ENCODE data around the gene NECTIN1.

Gene NECTIN1

DNA sequence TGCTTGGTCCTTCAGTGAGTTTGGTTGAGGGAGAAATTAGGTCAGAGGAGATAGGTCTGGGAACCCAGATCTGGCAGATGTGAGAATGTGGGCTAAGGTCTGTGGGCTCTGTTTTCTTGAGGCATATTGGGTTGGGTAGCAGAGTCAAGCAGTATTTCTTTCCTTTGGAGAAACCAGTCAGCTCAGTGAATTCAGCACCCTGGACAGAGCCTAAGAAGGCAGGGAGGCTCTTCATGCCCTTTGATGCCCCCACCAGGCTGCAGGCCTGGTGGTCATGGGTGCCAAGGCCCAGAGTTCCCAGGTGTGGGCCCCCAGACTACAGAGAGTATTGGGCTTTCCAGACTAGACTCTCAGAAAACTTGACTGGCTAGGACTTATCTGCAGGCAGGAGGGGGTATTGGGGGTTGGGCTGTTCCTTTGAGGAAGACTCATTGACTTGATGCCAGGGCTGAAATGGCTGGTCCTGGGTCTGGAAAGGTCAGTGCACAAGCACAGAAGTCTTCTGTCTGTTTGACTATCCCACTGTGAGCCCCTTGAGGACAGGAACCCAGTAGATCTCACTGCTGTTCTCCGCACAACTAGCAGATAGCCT is 45.3 kb upstream of the NECTIN1 start:
- POLR2A ChIA-PET: no interaction called here

DNA sequence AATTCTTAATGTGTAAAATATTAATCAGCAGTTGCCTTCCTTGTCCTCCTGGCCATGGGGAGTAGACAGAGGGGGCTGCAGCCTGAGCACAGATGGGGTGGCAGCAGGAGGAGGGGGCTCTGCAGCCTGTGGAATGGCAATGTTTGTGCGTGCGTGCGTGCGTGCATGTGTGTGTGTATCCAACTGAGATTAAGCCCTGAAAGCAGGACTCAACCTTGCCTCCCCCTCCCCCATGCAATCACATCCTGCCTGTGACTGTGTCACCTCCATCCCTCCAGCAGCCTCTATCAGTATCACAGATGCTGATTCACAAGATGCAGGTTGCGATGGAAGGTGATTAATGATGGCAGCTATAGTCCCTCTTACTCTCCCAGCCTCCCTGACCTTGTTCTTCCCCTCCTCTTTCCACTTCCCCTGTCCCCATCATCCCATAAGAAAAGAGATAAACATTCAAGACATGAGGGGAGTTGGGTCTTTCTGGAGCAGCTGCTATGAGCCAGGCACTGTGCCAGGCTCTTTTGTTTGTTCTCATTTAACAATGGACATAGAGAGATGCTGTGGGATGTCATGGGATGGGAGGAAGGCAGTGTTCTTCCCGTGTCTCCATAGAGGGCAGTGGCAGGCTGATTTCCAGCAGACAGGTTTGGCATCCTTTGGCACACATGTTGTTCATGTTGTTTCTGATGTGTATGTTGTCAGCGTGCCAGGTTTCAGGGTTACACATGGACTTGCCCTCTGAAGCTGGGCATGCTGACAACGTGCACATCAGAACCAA is 43.8 kb upstream of the NECTIN1 start:
- DNase-seq (ENCODE audit: low read depth, low spot score): no peak
- POLR2A ChIA-PET: no interaction called here
- CTCF ChIA-PET: interaction anchor here (1.3 kb wide), 1 partner anchor 43 kb away, joined by 3 read pairs; no protein-coding TSS in a partner anchor
- TF ChIP-seq, protein P1, sequence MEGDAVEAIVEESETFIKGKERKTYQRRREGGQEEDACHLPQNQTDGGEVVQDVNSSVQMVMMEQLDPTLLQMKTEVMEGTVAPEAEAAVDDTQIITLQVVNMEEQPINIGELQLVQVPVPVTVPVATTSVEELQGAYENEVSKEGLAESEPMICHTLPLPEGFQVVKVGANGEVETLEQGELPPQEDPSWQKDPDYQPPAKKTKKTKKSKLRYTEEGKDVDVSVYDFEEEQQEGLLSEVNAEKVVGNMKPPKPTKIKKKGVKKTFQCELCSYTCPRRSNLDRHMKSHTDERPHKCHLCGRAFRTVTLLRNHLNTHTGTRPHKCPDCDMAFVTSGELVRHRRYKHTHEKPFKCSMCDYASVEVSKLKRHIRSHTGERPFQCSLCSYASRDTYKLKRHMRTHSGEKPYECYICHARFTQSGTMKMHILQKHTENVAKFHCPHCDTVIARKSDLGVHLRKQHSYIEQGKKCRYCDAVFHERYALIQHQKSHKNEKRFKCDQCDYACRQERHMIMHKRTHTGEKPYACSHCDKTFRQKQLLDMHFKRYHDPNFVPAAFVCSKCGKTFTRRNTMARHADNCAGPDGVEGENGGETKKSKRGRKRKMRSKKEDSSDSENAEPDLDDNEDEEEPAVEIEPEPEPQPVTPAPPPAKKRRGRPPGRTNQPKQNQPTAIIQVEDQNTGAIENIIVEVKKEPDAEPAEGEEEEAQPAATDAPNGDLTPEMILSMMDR (IDR thresholded peaks at IDR 0.05; ENCODE audit: insufficient read depth, low read length, missing control alignments): no peak
- H3K4me3 ChIP-seq (ENCODE audit: low read depth, low read length): no peak overlapping the region

More for the DNA sequence above, 45.3 kb upstream of the NECTIN1 start:
- no peak overlapping the region for H3K4me3 ChIP-seq (ENCODE audit: low read depth, low read length)
- DNase-seq (ENCODE audit: low read depth, low spot score): no peak
- CTCF ChIA-PET: interaction anchor here (1.3 kb wide), 1 partner anchor 45 kb away, joined by 3 read pairs; no protein-coding TSS in a partner anchor
- TF ChIP-seq, protein P1 (IDR thresholded peaks at IDR 0.05; ENCODE audit: insufficient read depth, low read length, missing control alignments): no peak

DNA sequence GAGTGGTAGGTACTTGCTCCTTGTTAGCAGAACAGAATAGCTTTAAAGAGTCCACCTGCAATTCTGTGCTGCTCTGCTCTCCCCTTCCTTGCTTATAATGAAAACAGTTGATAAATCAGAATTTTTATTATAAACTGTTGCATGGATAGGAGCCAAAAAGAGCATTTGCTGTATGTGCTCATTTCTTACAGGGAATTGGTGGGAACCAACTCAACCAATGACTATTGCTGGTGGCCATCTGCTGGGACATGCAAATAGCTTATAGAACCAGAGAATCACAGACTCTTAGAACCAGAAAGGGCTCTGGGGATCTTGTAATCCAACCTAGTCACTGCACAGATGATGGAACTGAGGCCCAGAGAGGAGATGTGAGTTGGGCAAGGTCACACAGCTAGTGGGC is 43.1 kb upstream of the NECTIN1 start:
- ChIA-PET CTCF (no interaction called here), POLR2A (no interaction called here)
- no peak overlapping the region for H3K4me3 ChIP-seq (ENCODE audit: low read depth, low read length)
- TF ChIP-seq, protein P1 (IDR thresholded peaks at IDR 0.05; ENCODE audit: insufficient read depth, low read length, missing control alignments): no peak
- no peak for DNase-seq (ENCODE audit: low read depth, low spot score)

DNA sequence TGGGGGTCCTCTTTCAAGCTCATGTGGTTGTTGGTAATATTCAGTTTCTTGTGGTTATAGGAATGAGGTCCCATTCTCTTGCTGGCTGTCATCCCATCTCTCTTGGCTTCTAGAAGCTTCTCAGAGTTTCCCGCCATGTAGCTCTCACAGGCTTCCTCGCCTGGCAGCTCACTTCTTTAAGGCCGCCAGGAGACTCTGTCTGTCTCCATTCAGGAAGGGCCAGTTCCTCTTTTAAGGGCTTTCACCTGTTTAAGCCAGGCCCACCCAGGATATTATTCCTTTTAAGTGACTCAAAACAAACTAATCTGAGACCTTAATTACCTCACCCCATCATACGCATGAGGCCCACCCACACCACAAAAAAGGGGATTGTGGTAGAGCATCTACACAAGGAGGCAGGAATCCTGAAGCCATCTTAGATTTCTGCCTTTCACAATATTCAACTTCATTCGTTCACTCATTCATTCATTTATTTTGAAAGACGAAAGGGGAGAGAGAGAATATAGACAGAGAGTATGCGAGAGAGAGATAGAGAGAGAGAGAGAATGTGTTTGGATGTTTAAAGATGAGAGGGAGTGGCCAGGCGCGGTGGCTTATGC is 42.3 kb upstream of the NECTIN1 start:
- no peak overlapping the region for H3K4me3 ChIP-seq (ENCODE audit: low read depth, low read length)
- CTCF ChIA-PET: no interaction called here
- POLR2A ChIA-PET: no interaction called here
- TF ChIP-seq, protein P1 (IDR thresholded peaks at IDR 0.05; ENCODE audit: insufficient read depth, low read length, missing control alignments): no peak
- DNase-seq (ENCODE audit: low read depth, low spot score): no peak

DNA sequence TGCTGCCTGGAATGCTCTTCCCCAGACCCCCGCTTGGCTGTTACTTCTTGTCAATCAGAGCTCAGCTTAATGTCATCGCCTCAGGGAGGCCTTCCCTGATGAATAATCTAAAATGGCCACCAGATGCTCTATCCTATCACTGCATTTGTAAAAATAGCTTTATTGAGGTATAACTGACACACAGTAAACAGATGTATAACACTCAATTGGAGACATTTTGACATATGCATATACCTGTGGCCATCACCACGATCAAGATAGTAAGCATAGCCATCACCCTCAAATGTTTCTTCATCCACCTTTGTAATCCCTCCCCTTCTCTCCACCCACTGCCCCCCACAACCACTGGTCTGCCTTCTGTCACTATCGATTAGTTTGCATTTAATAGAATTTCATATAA is 36.6 kb upstream of the NECTIN1 start:
- ChIA-PET POLR2A (no interaction called here), CTCF (no interaction called here)
- TF ChIP-seq, protein P1 (IDR thresholded peaks at IDR 0.05; ENCODE audit: insufficient read depth, low read length, missing control alignments): no peak
- DNase-seq (ENCODE audit: low read depth, low spot score): no peak
- no peak overlapping the region for H3K4me3 ChIP-seq (ENCODE audit: low read depth, low read length)
